GM19372 (cell line): ENCODE data around the gene MITD1.
"Not testable (repeated sequence)": the region's sequence is repeated elsewhere in the genome, so short reads cannot be mapped to it uniquely, and the experiment has no call there.

Source experiments
- ATAC-seq: cut with Tn5 transposase; IDR thresholded peaks from one replicate; pipeline ENCODE4 v1.9.1; 2021; ENCODE audit warnings: mild to moderate bottlenecking, low read depth, moderate library complexity; ENCODE audit not compliant: unreplicated experiment

Gene MITD1

GRCh38 chr2:99180755-99181623 is at the start of gene MITD1, which contains the start of gene MRPL30:
Gene MITD1, minus strand, starts transcription at chr2:99181058. Its CDS starts 77 bp downstream, at chr2:99180981.
Gene MRPL30, plus strand, starts transcription at chr2:99181184. Its CDS starts 5,020 bp downstream, at chr2:99186204.
- ATAC-seq, result peak; percentile 84

- no peak for ATAC-seq
These were observed 37.2 kb upstream of the MITD1 start for GRCh38 chr2:99217929-99218501.

- ATAC-seq, result no peak
These were observed 35.2 kb upstream of the MITD1 start for GRCh38 chr2:99216096-99216495.

DNA sequence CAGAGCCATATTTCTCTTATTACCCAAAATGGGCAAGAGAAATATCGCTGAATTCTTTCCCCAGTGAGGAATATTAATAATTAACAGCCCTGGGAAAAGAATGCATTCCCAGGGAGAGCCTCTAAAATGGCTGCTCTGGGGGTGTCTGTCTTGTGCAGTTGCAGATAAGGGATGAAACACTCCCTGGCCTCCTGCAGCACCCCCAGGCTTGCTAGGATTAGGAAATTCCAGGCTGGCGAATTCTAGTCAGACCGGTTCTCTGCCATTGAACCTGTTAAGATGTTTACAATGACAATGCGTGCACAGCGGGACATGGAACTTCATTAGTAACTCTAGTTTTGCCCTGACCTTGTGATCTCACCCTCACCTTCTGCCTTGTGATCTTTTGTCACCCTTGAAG is 24.6 kb upstream of the MITD1 start:
- ATAC-seq, result no peak

DNA sequence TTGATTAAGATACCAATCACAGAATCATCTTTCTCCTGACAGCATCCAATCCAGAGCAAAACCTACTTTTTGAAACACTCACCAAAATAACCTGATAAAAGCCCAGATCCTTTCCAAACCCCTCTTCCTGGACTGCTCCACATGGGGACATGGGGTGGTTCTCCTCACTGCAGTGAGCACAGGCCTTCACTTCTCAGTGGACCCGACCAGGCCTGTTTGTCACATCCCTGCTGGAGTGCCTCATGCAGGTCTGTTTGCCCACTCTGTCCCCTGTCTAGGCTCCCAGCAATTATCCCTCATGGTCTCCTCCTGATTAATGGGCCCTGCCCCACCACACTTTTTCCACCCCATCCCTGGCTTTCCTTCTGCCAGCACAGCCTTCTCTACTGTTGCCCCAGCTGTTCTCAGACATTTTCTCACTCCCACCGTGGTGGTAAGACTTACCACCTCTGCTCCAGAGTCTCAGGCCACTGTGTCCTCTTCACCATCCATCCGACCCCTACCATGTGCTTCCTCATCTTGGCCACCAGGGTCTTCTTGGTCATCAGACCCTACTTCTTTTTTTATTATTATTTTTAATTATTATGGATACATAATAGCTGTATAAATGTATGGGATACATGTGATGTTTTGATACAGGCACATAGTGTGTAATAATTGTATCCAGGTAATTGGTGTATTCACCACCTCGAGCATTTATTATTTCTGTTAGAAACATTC is 21.3 kb upstream of the MITD1 start:
- no peak for ATAC-seq

DNA sequence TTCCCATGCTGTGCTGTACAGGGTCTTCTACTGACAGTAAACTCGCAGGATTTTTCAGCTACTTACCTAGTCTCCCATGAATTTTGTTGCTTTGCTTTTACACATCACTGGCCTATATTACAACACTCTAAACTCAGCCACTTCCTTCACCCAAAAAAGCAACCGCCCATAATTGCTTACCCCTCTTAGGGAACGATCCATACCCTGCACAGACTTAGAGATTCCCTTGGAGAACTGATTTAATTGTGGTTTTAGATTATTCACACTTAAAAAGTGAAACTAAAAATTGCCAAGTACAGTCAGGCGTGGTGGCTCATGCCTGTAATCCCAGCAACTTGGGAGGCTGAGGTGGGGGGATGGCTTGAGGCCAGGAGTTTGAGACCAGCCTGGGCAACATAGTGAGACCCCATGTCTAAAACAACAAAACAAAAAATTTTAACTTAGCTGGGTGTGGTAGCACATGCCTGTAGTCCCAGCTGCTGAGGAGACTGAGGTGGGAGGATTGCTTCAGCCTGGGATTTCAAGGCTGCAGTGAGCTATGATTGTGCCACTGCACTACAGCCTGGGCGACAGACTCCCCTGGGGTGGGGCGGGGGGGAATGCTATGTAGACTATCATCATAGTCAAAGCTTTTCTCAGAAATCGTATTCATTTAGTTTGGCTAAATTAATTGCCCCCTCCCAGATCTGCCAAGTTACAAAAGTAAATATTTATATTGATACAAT is 19.4 kb upstream of the MITD1 start:
- no peak for ATAC-seq

GRCh38 chr2:99198103-99198841 is 17.4 kb upstream of the MITD1 start:
- ATAC-seq, result no peak

GRCh38 chr2:99192364-99192763 is 11.5 kb upstream of the MITD1 start:
- not testable (repeated sequence) for ATAC-seq

GRCh38 chr2:99190548-99190947 is 9.7 kb upstream of the MITD1 start:
- no peak for ATAC-seq

DNA sequence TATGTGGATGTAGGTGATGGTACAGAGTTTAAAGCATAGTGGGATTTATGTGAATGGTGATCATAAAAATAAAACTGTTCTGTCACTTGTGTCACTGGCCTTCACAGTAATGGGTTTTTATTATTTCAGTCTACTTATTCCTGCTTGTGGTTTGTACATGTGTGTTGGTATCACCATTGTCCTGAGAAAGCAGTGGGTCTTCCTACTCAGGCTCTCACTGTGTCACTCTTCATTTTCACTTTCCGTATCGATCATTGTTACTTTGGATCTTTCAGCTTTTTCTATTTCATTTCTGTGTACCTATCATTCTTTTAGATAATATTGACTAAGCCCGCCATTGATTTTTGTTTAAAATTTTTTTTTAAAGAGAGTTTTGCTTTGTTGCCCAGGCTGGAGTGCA is 7.5 kb upstream of the MITD1 start:
- ATAC-seq, result no peak

GRCh38 chr2:99187011-99187410 is 6.2 kb upstream of the MITD1 start:
- ATAC-seq, result no peak

DNA sequence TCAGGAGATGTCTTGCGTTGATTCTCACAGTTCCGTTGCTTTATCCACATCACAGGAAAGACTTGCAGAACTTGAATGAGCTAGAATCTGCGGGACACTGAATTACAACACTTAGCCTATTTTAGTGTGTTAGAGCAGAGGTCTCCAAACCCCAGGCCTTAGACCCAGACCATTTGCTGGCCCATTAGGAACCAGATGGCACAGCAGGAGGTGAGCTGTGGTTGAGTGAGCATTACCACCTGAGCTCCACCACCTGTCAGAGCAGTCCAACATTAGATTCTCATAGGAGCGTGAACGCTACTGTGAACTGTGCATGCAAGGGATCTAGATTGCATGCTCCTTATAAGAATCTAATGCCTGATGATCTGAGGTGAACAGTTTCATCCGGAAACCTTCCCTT is 4.0 kb upstream of the MITD1 start:
- ATAC-seq, result no peak

DNA sequence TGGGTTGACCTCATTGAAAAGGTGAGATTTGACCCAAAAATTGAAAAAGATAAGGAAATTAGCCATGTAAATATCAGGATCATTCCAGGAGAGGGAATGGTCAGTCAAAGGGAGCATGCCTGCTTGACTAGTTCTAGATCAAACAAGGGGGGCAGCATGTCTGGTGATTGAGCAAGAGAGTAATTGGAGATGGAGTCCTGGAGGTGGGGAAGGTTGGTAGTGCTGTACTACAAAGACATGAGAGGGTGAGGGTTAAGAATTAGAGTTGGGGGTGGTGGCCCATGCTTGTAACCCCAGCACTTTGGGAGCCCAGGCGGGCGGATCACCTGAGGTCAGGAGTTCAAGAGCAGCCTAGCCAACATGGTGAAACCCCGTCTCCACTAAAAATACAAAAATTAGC is 2.2 kb upstream of the MITD1 start:
- no peak for ATAC-seq

GRCh38 chr2:99181624-99182000 is 754 bp upstream of the MITD1 start:
- no peak for ATAC-seq

DNA sequence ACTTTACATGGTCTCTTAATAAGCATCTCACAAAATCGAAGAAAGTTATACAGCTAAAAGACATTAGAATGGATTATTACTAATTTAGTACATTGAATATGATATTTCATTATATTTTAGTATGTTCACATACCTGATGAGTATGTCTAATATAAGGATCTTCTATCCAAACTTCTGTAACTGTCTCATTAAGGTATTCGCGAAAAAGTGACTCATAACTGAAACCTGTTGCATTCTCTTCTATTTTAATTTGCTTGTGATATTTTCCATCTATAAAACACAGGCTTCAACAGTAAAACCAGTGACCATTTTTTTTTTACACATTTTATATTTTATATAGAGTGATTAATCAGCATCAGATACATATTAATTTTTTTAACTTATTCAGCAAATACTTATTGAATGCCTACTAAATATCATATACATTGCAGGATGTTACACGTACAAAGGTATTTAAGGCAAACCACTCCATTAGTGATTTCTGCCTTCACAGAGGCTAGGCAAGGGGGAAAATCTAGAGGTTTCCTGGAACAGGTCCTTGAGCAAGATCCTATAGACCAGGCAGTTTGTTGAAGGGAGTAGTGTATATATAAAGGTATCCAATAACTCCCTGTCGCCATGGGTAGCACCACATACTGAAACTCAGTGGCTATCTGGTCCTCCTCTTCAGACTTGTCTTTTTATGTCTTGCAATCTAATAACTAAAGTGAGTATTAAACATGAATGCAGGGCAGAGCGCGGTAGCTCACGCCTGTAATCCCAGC is 9.3 kb downstream of the MITD1 start:
- ATAC-seq, result no peak

- no peak for ATAC-seq
These were observed 11.3 kb downstream of the MITD1 start for GRCh38 chr2:99169534-99169933.

DNA sequence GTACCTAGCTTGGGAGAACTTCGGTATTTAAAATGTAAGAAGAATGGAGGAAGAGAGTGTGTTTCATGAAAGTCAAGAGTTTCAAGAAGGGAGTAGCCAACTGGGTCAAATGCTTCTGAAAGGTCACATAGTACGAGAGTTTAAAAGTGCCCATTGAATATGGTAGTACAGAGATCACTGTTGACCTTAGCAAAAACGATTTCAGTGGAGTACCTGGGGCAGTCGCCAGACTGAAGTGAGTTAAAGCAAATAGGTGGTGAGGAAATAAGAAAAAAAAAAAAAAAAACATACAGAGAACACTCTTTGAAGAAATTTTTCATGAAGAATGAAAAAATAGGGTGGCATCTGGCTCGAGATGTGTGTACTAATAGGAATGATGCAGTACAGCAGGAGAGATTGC is 14.6 kb downstream of the MITD1 start:
- no peak for ATAC-seq

- no peak for ATAC-seq
These were observed 21.3 kb downstream of the MITD1 start for GRCh38 chr2:99159594-99159993.

- ATAC-seq, result no peak
These were observed 22.3 kb downstream of the MITD1 start for GRCh38 chr2:99158599-99158998.
